Muscle of arm (tissue), 12 donors: Measurements from ENCODE around the gene LPP. TPM values are rescaled to one million over a fixed set of nuclear protein-coding genes. Genes with fewer than 3 reads are reported as not detected.

ENCODE experiments used
- DNase-seq: peaks from one replicate; pipeline ENCODE4 v3.0.0-alpha.2; 2013
- polyA plus RNA-seq, 12 donors: library from polyadenylated mRNA; unstranded; fragments of 120-200 nt; gene quantifications; one replicate each; pipeline ENCODE4 v1.2.1, GENCODE V29; 2013; ENCODE audit not compliant: insufficient read length in 12 of 12

The LPP gene
- polyA plus RNA-seq, 12 donors, result 13.8 to 39.6 (median 16.4) TPM; not detected in 1

GRCh38 chr3:188827103-188827502 lies 673.1 kb downstream of the LPP start:
- no peak for DNase-seq

- DNase-seq, result peak; percentile 27
Measured at GRCh38 chr3:188827576-188827975, 673.6 kb downstream of the LPP start.

GRCh38 chr3:188829130-188829529 lies 675.2 kb downstream of the LPP start:
- no peak for DNase-seq

DNA sequence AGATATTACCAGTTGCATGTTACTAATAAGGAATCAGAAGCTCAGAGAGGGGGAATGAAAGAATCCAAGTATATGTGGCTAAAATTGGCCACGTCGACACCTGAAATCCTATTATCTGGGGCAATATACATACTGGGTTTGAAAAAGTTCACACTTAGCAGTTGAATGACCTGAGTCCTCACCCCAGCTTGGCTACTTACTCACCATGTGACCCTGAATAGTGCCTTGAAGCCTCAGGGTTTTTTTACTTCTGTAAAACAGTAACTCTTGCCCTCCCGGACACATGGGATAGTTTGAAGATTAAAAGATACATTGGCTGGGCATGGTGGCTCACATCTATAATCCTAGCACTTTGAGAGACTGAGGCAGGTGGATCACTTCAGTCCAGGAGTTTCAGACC lies 675.6 kb downstream of the LPP start:
- DNase-seq, result no peak

GRCh38 chr3:188830893-188831292 lies 676.9 kb downstream of the LPP start:
- DNase-seq, result no peak

DNA sequence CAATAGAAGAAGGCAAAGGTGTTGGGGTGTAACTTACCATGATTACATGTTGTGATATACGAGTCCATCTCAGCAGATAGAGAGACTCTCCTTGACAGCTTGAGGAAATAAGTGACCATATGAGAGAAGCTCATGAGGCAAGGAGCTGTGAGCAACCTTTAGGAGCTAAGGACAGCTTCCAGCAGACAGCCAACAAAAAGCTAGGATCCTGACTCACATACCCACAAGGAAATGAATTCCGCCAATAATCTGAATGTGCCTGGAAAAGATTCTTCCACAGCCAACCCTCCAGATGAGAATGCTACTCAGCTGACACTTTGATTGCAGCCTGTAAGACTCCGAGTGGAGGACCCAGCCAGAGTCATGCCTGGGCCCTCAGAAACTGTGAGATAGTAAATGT lies 678.2 kb downstream of the LPP start:
- DNase-seq, result no peak

DNA sequence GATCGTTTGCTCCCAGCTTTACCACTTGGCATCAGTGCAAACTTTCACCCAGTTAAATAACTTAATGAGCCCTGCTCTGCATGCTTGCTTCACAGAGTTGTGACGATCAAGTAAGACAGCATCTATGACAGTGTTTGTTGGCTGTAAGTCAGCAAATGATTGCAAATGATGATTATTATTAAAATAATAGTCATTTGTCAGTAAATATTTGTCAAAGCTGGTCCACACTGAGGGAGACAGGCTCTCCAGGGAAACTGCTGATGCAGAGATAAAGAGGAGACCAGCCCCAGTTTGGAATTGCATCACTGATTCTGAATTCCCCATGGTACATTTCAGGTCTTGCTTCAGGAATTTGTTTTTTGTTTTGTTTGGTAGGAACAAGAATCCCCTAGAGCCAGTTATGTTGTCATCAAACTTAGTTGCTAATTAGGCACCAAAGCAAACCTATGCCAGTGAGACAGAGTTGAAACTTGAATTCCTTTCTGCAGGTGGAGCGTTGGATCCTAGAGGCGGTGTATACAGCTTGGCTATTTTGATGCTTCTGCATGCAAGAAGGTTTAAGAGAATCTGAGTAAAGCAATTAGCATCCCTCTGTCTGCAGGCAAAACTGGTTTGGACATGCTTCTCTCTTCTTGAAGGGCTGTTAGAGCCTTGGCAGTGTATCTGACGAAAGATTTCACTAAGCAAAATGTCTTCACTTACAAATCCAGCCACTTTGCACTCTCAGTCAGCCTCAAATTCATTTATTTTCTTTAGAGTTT lies 679.2 kb downstream of the LPP start:
- DNase-seq, result no peak

DNA sequence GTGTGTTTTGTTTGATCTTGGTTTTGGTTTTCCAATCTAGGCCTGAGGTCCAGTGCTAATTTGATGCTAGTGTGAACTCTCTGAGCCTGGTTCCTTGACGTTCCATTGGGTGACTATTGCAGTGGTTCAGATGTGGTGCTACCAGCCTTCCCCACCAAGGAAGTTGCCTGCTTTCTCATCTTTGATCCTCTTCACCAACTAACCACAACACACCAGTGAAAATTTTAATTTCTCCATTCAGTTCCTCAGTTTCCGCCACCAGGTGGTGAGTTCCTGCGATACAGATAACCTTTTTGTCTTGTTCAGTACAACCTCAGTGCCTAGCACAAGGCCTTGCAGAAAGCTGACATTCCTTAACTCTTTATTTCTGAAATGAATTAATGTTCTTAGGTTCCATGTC lies 680.4 kb downstream of the LPP start:
- DNase-seq, result no peak

DNA sequence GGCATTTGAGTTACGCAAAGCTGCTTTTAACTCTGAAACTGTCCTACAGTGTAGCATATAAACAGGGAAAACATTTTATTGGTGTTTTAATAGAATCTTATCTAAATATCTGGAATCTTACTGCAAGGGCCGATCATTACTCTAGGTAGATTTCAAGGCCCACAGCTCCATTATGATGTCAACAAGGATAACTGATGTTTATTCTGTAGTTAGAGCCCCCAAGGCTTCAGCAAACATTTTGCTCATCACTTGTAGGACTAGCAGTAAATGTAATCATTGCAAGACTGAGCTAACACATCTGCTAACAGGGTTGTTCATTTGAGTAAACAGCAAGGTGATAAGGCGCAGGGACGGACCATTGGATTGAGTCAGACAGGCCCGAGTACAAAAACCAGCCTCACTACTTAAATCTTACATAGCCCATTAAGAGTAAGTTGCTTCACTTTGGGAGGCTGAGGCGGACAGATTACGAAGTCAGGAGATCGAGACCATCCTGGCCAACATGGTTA lies 685.3 kb downstream of the LPP start:
- no peak for DNase-seq

DNA sequence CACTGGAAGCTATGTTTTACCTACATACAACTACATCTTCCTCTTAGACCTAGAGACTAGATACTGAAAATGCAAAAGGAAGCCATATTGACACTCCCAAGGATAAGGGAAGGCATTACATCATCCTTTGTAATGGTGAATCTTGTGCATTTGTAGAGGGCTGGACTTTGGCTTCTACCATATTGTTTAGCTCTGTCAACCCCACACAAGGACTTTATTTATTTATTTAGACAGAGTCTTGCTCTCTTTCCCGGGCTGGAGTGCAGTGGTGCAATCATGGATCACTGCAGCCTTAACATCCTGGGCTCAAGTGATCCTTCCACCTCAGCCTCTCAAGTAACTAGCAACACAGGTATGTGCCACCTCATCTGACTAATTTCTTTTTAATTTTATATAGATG lies 686.3 kb downstream of the LPP start:
- no peak for DNase-seq

GRCh38 chr3:188841906-188842305 lies 687.9 kb downstream of the LPP start:
- no peak for DNase-seq

GRCh38 chr3:188842639-188843038 lies 688.7 kb downstream of the LPP start:
- DNase-seq, result no peak

- no peak for DNase-seq
Measured at GRCh38 chr3:188844096-188844495, 690.1 kb downstream of the LPP start.

- DNase-seq, result no peak
Measured at GRCh38 chr3:188845514-188845913, 691.6 kb downstream of the LPP start.

DNA sequence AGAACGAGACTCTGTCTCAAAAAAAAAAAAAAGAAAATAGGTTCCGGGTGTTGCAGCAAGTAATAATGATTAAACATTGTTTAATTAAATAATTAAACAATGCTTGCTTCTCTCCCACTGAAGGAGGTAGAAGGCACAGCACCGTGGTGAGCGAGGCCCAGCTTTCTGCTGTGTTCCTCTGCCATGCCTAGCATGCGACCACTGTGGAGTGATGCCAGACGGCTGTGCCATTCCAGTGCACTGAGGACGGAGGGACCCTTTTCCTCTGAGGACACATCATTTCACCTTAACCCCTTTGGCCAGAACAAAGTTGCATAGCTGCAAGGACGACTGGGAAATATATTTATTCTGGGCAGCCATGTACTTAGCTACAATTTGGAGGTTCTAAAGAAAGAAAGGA lies 695.0 kb downstream of the LPP start:
- no peak for DNase-seq

DNA sequence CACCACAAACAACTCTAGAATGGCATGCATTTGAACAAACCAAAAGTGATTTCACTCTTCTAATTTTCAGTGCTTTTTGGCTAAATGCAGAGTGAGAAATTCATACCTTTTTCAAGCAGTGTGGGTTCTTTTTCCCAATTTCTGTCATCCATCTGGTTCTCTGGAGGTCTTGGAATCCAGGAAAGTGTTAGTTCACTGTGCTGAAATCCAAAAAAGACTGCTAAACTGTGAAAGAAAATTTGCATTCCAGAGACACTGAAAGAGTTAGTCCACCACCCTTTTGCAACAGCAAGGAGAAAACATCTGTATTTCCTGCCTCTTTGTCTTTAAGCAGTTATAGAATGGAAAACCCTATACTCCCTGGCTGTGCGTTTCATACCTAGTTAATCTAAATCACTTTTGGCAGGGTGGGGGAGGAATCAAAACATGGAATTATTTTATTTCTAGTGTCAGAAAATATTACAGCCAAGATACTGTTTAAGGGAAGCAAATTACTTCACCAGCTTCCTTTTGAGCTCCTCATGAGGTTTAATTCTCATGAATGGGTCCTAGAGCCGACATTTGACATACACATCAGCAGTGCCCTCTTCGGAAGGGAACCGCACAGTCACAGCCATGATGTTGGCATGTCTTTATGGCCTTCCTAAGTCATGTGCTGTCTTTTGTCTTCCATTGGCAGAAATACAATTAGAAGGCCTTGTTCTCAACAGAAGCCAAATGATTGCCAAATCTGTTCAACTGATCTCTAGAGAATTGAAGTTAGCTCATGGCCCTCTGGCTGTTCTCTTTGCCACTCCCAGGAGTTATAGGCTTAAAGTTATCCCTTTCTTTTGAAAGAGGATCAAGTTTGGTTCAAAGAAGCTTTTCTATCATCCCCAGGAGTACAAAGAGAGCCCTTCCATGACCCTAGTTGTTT lies 700.2 kb downstream of the LPP start:
- no peak for DNase-seq

DNA sequence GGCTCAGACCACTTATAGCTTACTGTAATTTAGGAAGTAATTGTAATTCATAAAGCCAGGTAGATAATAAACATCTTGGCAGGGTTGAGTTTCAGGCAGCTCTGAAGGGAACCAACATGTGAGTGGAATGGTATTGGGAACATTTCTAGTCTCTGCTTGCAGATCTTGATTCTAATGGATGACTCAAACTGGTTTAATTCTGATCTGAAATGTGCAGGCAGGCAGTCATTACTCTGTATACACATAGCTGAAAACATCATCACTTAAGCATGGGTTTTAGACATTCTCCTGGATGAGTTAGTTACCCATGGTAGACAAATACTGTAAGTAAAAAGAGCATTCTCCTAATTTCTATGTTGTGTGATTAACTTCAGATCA lies 700.8 kb downstream of the LPP start:
- DNase-seq, result no peak

- no peak for DNase-seq
Measured at GRCh38 chr3:188855675-188856074, 701.7 kb downstream of the LPP start.

- DNase-seq, result no peak
Measured at GRCh38 chr3:188860147-188860546, 706.2 kb downstream of the LPP start.

- no peak for DNase-seq
Measured at GRCh38 chr3:188861842-188862744, 708.1 kb downstream of the LPP start.

DNA sequence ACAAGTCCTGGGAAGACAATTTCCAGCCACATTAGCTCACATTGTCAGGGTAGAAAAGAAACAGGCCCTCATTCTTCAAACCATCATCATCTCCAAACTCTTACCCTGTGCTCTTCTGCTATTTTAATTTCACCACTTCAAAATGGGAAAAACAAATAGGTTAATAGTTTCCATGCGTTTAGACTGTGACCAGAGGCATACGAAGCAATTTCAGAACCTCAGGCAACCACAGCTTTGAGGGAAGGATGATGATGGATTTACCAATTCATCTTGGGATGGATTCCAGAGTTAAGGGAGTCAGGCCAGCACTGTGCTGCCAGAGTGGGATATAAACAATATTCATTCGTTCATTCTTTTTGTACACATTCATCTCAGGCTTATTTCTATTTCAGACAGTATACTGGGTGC lies 710.0 kb downstream of the LPP start:
- peak; percentile 61 for DNase-seq
